Uterus (tissue), 2 donors: Measurements from ENCODE around the gene MLF2.

Source experiments
- CTCF ChIP-seq, 4 experiments: fragments of 200-600 bp in 2 of 4; fragments of 450-650 bp in 2 of 4; sonication (generic) in 2 of 4; IDR thresholded peaks; one replicate each; pipeline ENCODE4 v1.5.1; 2016 to 2019; ENCODE audit warnings: antibody characterized with exemption in 4 of 4, mild to moderate bottlenecking in 2 of 4, moderate library complexity in 1 of 4
- POLR2A ChIP-seq, 2 donors: fragments of 450-650 bp; IDR thresholded peaks; one replicate each; pipeline ENCODE4 v1.6.1; 2016; ENCODE audit warnings: antibody characterized with exemption in 2 of 2, mild to moderate bottlenecking in 1 of 2, moderate library complexity in 1 of 2

DNA sequence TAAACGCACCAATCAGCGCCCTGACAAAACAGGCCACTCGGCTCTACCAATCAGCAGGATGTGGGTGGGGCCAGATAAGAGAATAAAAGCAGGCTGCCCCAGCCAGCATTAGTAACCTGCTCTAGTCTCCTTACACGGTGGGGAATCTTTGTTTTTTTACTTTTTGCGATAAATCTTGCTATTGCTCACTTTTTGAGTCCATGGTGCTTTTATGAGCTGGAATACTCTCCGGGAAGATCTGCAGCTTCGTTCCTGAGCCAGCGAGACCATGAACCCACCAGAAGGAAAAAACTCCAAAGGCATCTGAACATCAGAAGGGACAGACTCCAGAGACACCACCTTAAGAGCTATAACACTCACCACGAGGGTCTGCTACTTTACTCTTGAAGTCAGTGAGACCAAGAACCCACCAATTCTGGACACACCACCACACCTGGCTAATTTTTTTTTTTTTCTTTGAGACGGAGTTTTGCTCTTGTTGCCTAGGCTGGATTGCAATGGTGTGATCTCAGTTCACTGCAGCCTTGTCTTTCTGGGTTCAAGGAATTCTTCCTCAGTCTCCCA, 36.0 kb downstream of the MLF2 start:
- no peak for TF ChIP-seq POLR2A (IDR thresholded peaks at IDR 0.05)
- no peak for TF ChIP-seq CTCF (IDR thresholded peaks at IDR 0.05)
